NCI-H2196 (cell line): ENCODE results near the gene XCL2.
"Not testable (repeated sequence)": the region's sequence is repeated elsewhere in the genome, so short reads cannot be mapped to it uniquely, and the experiment has no call there.

Experiments used
- DNase-seq: peaks from one replicate; lab custom pipeline; 2025; ENCODE audit not compliant: unreplicated experiment; lab: John Stamatoyannopoulos, UW

XCL2 gene

GRCh38 chr1:168560370-168560769 is 16.6 kb upstream of the XCL2 start:
- DNase-seq, result no peak

- no peak for DNase-seq
Observed at GRCh38 chr1:168556647-168557046, 12.8 kb upstream of the XCL2 start.

- no peak for DNase-seq
Observed at GRCh38 chr1:168555508-168556046, 11.8 kb upstream of the XCL2 start.

- no peak for DNase-seq
Observed at GRCh38 chr1:168554603-168555483, 11.0 kb upstream of the XCL2 start.

GRCh38 chr1:168553680-168554553 is 10.1 kb upstream of the XCL2 start:
- DNase-seq, result no peak

- DNase-seq, result no peak
Observed at GRCh38 chr1:168552961-168553360, 9.2 kb upstream of the XCL2 start.

- DNase-seq, result no peak
Observed at GRCh38 chr1:168551688-168552087, 7.9 kb upstream of the XCL2 start.

- DNase-seq, result no peak
Observed at GRCh38 chr1:168550971-168551370, 7.2 kb upstream of the XCL2 start.

- not testable (repeated sequence) for DNase-seq
Observed at GRCh38 chr1:168546553-168546895, 2.7 kb upstream of the XCL2 start.

- DNase-seq, result not testable (repeated sequence)
Observed at GRCh38 chr1:168545678-168546552, 2.1 kb upstream of the XCL2 start.

GRCh38 chr1:168542978-168543377 is 819 bp downstream of the XCL2 start:
- DNase-seq, result not testable (repeated sequence)

GRCh38 chr1:168540798-168541197 is 3.0 kb downstream of the XCL2 start:
- not testable (repeated sequence) for DNase-seq

- DNase-seq, result no peak
Observed at GRCh38 chr1:168535536-168535935, 8.3 kb downstream of the XCL2 start.

- no peak for DNase-seq
Observed at GRCh38 chr1:168531615-168532345, 12.0 kb downstream of the XCL2 start.

- DNase-seq, result no peak
Observed at GRCh38 chr1:168529518-168529917, 14.3 kb downstream of the XCL2 start.

- DNase-seq, result no peak
Observed at GRCh38 chr1:168521401-168522000, 22.3 kb downstream of the XCL2 start.

- no peak for DNase-seq
Observed at GRCh38 chr1:168520832-168521231, 23.0 kb downstream of the XCL2 start.

- DNase-seq, result no peak
Observed at GRCh38 chr1:168520052-168520751, 23.6 kb downstream of the XCL2 start.

- DNase-seq, result no peak
Observed at GRCh38 chr1:168518813-168519212, 25.0 kb downstream of the XCL2 start.
